22Rv1 (cell line): ENCODE measurements around the gene CNTNAP2.
"Not testable (repeated sequence)": the region's sequence is repeated elsewhere in the genome, so short reads cannot be mapped to it uniquely, and the experiment has no call there.

Experiments
- H3K27ac ChIP-seq: fragments of 450-650 bp; 2 replicates; pipeline ENCODE4 v1.5.1; 2017
- ZFX ChIP-seq: fragments of 450-650 bp; IDR thresholded peaks from 2 replicates; pipeline ENCODE4 v1.6.1; 2017; ENCODE audit warnings: antibody characterized with exemption, borderline replicate concordance
- TF ChIP-seq, protein P1 (sequence below): fragments of 450-650 bp; IDR thresholded peaks from 2 replicates; pipeline ENCODE4 v1.5.1; 2017; ENCODE audit warnings: mild to moderate bottlenecking

The CNTNAP2 gene

DNA sequence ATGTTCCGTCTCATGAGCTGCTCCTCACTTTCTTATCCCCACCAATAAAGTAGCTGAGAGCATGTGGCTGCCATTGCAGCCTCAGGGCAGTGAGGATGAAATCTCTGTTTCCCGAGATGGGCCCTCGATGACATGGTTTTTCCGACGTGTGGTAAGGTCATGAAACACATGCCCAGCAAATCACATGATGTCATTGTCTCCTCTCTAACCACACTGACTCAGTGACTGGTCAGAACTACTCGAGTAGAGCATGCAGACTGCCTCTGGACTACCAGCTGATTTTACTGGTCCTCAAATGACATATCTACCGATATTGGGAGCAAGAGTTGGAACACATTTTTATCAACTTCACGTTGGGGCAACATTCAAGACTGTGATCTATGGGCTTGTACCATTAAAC is 786.1 kb downstream of the CNTNAP2 start:
- no peak for TF ChIP-seq ZFX
- TF ChIP-seq, protein P1, sequence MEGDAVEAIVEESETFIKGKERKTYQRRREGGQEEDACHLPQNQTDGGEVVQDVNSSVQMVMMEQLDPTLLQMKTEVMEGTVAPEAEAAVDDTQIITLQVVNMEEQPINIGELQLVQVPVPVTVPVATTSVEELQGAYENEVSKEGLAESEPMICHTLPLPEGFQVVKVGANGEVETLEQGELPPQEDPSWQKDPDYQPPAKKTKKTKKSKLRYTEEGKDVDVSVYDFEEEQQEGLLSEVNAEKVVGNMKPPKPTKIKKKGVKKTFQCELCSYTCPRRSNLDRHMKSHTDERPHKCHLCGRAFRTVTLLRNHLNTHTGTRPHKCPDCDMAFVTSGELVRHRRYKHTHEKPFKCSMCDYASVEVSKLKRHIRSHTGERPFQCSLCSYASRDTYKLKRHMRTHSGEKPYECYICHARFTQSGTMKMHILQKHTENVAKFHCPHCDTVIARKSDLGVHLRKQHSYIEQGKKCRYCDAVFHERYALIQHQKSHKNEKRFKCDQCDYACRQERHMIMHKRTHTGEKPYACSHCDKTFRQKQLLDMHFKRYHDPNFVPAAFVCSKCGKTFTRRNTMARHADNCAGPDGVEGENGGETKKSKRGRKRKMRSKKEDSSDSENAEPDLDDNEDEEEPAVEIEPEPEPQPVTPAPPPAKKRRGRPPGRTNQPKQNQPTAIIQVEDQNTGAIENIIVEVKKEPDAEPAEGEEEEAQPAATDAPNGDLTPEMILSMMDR = no peak
- no peak overlapping the region for H3K27ac ChIP-seq

DNA sequence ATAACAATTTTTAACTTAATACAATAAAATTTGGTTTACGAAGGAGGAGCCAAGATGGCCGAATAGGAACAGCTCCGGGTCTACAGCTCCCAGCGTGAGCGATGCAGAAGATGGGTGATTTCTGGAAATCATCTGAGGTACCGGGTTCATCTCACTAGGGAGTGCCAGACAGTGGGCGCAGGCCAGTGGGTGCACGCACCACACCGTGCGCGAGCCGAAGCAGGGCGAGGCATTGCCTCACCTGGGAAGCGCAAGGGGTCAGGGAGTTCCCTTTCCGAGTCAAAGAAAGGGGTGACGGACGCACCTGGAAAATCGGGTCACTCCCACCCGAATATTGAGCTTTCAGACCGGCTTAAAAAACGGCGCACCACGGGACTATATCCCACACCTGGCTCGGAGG is 789.1 kb downstream of the CNTNAP2 start:
- H3K27ac ChIP-seq = not testable (repeated sequence)

DNA sequence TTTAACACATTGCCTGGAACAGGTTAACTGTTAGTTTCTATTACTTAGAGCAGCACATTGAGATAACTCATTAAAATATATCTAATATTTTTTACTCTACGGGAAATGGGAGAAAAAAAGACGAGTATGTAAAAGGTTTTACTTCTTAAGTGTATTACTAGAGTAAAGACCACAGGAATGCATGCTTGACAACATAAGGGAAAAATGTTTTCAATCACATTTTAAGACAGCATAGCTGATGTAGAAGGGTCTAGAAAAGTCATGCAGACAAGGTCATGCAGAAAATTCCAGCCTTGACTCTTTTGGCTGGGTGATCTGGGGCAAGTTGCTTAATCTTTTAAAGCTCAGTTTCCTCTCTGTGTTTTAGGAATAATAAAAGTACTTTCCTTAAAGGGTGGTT is 806.2 kb downstream of the CNTNAP2 start:
- TF ChIP-seq, protein P1 = no peak
- no peak for TF ChIP-seq ZFX
- no peak overlapping the region for H3K27ac ChIP-seq

DNA sequence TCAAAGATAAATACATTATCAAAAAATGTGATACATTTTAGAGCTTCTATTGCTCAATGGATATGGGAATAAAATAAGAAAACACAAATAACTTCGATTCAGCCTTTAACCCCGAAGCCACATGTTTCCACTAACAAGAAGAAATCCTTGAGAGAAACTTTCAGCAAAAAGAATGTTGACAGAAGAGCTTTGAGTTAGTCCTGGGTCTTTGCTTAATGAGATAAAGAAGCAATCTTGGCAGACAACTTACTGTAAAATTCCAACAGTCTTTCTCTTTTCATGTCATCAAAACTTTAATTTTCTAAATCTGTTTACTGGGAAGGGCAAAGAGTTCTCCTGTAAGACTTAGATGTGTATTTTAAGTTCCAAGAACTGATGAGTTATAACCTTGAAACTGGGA is 810.2 kb downstream of the CNTNAP2 start:
- no peak overlapping the region for H3K27ac ChIP-seq
- TF ChIP-seq, protein P1 = no peak
- TF ChIP-seq ZFX = no peak

DNA sequence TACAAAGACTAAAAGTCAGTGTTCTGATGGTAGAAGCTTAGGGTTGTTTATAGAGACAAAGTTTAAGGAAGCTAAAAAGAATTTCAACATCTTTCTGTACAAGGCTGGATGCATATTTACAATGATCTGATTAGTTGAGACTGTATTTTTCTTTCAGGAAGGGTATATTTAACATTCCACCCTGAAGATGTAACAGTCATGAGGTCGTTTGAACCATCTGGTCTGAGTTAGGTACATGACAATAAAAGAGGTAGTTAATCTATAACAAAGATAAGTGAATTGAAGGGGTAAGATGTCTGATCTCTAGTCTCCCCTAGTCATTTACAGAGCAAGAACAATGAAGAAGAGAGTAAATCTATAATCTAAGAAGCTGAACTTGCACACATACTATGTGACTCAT is 821.2 kb downstream of the CNTNAP2 start:
- H3K27ac ChIP-seq = no peak overlapping the region
- no peak for TF ChIP-seq ZFX
- TF ChIP-seq, protein P1 = no peak

DNA sequence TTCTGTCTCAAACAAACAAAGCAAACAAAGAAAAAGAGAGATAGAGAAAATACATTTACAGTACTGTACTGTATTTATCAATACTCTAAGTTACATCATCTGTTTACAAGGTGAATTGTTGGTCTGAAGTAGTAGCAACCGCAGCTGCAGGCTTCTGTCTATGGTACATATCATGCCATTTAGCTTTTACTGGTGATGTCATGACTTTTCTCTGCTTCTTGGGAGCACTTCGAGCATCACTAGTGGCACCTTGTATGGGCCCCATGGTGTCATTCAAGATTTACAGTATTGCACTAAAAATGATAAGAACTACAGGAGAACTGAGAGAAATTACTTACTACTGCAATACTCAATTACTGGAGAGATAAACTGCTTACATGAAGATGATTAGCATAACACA is 826.9 kb downstream of the CNTNAP2 start:
- H3K27ac ChIP-seq = no peak overlapping the region
- no peak for TF ChIP-seq ZFX
- TF ChIP-seq, protein P1 = no peak

DNA sequence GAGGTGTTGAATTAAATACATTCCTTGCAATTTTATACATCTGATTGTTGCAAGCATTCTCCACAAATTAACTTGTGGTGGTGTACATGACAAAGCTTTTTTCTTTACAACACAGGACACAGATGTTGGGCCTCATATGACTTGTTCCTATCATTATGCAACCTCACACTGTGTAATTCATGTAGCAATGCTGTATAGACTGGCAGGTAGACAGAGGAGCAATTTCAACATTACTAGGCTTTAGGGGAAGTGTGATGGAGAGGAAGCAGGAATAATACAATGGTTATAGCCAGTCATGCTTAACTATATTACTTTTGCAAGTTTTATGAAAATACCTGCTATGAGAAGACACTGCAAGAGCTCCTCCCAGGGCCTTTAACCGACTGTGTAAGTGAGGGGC is 832.1 kb downstream of the CNTNAP2 start:
- no peak overlapping the region for H3K27ac ChIP-seq

DNA sequence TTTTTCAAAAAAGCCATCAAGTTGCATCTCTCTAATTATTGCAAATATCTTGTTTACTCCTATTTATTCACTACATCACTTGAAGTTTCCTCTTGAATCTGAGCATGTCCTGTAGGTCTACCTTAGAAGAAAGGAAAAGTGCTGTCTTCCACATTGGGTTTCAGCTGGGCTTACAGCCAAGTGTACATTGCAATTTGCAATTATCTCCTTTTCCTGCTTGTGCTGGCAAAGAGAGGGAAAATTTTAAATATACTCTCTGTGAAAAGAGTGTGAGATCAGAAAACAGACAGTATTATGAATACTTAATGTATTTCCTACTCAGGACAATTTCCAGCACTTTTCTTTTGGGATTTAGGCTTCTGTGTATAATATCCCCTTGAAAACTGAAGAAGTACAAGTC is 839.7 kb downstream of the CNTNAP2 start:
- TF ChIP-seq, protein P1 = no peak
- TF ChIP-seq ZFX = no peak
- H3K27ac ChIP-seq = no peak overlapping the region

More for the DNA sequence above, 832.1 kb downstream of the CNTNAP2 start:
- TF ChIP-seq, protein P1 = no peak
- no peak for TF ChIP-seq ZFX
